GM13977 (cell line): ENCODE data around the gene DENND2A.

ENCODE experiments used
- DNase-seq: peaks from one replicate; pipeline ENCODE4 v3.0.0; 2012; ENCODE audit warnings: low spot score
- in situ Hi-C: fragments of 300-500 bp; cut with MboI; formaldehyde crosslinking; loops from one replicate; pipeline ENCODE4 v1.12.0; 2022; ENCODE audit warnings: low sequenced_read_pairs, low pct_unique_long_range_greater_than_20kb, mixed read lengths, inconsistent platforms; ENCODE audit not compliant: unreplicated experiment
- TF ChIP-seq, protein P1 (sequence below): IDR thresholded peaks from 2 replicates; pipeline ENCODE4 v1.5.1; 2012; ENCODE audit warnings: mild to moderate bottlenecking, control low read depth; ENCODE audit not compliant: insufficient read depth; ENCODE audit errors: extremely low read depth, missing control alignments

Gene DENND2A, protein sequence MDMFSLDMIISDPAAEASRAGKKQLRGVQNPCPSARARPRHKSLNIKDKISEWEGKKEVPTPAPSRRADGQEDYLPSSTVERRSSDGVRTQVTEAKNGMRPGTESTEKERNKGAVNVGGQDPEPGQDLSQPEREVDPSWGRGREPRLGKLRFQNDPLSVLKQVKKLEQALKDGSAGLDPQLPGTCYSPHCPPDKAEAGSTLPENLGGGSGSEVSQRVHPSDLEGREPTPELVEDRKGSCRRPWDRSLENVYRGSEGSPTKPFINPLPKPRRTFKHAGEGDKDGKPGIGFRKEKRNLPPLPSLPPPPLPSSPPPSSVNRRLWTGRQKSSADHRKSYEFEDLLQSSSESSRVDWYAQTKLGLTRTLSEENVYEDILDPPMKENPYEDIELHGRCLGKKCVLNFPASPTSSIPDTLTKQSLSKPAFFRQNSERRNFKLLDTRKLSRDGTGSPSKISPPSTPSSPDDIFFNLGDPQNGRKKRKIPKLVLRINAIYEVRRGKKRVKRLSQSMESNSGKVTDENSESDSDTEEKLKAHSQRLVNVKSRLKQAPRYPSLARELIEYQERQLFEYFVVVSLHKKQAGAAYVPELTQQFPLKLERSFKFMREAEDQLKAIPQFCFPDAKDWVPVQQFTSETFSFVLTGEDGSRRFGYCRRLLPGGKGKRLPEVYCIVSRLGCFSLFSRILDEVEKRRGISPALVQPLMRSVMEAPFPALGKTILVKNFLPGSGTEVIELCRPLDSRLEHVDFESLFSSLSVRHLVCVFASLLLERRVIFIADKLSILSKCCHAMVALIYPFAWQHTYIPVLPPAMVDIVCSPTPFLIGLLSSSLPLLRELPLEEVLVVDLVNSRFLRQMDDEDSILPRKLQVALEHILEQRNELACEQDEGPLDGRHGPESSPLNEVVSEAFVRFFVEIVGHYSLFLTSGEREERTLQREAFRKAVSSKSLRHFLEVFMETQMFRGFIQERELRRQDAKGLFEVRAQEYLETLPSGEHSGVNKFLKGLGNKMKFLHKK

DNA sequence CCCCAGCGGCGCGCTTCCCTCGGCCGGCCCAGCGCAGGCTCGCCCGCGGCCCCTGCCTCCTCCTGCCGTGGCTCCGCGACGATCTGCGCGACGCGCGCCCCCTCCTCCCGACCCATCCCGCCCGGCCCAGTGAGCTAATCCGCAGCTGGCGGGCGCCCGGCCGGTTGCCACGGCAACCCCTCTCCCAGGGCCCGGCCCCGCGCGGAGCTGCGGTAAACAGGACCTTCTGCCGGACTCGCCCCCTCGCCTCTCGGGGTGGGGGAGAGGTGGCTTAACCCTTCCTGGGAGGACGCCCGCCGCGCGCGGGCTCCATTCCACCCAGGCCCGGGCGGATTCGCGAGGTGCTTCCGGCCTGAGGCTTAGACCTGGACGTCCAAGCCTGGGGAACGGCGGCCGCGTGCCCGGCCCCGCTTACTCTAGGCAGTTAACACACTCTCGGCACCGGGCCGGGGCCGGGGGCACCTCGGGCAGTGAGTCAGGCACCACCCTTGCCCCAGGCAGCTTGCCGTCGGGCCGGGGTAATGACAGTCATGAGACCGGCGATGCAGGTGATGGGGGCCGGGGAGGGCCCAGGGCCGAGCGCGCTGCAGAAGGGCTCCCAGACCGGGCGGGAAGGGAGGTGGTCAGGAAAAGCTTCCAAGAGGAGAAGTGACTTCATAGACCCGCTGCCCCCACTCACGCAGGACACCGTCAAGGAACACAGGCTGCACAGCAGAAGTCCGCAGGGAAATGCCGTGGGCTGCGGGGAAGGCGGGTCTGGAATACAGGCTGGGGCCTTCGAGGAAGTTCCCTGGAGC, at the start of gene DENND2A:
Gene DENND2A (minus strand): TSS at position 87 of the 797 bp plus-strand sequence. CDS start 38,416 bp downstream, outside the sequence.
- TF ChIP-seq, protein P1, sequence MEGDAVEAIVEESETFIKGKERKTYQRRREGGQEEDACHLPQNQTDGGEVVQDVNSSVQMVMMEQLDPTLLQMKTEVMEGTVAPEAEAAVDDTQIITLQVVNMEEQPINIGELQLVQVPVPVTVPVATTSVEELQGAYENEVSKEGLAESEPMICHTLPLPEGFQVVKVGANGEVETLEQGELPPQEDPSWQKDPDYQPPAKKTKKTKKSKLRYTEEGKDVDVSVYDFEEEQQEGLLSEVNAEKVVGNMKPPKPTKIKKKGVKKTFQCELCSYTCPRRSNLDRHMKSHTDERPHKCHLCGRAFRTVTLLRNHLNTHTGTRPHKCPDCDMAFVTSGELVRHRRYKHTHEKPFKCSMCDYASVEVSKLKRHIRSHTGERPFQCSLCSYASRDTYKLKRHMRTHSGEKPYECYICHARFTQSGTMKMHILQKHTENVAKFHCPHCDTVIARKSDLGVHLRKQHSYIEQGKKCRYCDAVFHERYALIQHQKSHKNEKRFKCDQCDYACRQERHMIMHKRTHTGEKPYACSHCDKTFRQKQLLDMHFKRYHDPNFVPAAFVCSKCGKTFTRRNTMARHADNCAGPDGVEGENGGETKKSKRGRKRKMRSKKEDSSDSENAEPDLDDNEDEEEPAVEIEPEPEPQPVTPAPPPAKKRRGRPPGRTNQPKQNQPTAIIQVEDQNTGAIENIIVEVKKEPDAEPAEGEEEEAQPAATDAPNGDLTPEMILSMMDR: no peak
- peak; percentile 62 for DNase-seq
- in situ Hi-C loops: no loop called here

DNA sequence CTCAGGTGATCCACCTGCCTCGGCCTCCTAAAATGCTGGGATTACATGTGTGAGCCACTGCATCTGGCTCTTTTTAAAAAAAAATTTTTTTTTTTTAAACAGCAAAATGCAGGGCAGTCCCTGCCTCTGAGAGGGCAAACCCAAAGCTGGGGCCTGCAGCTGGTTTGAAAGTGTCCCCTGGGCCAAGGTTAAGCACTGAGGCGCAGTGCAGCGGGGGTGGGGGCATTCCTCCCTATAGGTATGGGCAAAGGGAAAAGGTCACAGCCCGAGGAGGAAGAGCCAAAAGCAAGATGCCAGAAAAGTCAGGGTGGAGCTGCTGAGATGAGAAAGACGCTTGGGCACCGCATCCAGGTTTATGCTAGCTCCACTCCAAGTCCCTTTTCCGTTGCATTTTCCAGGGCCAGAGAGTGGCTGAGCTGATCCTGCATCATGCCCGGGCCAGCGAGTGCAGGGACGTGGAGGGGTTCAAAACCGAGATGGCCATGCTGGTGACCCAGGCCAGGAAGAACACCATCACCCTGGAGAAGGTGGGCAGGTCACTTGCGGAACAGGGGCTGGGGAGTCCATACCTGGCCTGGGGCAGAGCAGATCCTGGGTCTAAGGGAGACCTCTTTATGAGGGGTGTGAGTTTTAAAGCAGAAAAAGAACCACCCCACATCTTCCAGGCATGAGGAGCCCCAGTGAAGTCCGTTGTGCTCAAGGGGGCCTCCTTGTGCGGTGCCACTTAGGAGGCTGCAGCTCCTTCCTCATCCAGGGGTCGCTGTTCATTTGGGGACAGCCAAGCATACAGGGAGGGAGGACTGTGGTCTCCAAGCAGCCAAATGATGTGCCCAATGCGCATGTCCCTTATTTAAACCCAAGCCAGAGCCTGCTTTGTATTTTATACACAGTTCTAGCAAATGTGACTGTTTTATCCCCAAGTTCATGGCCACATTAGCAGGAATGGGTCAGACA, 48.9 kb upstream of the DENND2A start:
- DNase-seq: no peak
- in situ Hi-C loops: no loop called here
- TF ChIP-seq, protein P1: no peak

DNA sequence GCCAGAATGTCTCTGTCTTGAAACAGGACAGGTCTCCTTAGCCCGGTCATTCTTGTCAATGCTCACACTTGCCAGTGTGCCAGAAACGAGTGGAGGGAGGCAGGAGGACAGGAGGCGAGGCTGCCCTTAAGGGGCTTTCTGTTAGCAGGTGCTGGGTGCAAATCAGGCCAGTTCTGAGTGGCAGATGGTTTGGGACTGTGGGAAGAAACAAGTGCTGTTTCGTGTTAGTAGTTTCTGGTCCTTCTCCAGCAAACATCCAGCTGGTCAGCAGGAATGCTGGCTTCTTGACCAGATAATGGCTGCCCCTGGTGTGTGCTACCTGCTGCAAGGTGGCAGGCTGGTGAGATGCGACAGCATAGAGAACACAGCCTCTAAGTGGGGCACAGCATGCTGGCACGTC, 47.7 kb upstream of the DENND2A start:
- TF ChIP-seq, protein P1: no peak
- in situ Hi-C loops: no loop called here
- no peak for DNase-seq

DNA sequence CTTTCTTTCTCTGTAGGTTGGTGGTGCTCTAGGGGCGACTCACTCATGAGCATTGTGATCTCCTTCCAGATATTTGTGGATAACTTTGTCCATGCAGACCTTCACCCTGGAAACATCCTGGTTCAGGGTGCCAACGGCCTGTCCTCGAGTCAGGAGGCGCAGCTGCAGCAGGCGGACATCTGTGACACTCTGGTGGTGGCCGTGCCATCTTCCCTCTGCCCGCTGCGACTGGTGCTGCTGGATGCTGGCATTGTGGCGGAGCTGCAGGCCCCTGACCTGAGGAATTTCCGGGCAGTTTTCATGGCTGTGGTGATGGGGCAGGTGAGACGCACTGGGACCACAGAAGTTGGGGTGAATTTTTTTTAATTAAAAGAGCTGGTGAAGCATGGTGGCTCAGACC, 46.3 kb upstream of the DENND2A start:
- no peak for DNase-seq
- in situ Hi-C loops: no loop called here
- TF ChIP-seq, protein P1: no peak

DNA sequence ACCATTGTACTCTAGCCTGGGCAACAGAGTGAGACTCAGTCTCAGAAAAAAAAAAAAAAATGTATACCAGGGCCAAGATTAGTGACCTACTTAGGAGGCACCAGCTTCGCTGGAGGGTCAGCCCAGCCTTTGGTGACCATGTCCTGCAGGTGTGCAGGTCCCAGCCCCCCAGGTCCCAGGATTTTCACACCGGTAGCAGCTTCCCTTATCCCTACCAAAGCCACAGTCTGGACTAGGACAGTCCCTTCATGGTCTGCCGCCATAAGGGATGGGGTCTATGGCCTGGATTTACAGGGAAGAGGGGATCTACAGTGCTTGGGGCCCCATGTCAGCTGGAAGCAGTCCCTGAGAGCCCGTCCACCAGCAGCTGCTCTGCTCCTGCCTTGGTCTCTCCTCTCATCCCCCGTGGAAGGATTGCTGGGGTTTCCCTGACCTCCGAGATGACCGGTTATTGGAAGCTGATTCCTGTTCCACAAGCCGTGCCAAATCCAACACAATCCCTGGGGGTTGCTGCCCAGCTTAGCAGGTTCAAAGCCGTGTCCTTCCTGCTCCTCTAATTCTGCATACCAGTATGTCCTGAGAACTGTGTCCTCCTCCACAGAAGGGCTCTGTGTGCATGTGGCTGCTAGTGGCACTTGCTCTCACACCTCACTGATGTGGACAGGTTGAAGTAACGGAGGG, 44.9 kb upstream of the DENND2A start:
- no peak for DNase-seq
- TF ChIP-seq, protein P1: no peak
- in situ Hi-C loops: no loop called here
